ENCODE measurements around the gene C6orf58. TPM values are rescaled to one million over a fixed set of nuclear protein-coding genes. Genes with fewer than 3 reads are reported as not detected.
A peak's percentile ranks its signal among the peaks of the same experiment; 100 is the strongest.

The C6orf58 gene
- total and polyA plus RNA-seq, 2 experiments from 2014 or later = 0.18 TPM; not detected in 1

DNA sequence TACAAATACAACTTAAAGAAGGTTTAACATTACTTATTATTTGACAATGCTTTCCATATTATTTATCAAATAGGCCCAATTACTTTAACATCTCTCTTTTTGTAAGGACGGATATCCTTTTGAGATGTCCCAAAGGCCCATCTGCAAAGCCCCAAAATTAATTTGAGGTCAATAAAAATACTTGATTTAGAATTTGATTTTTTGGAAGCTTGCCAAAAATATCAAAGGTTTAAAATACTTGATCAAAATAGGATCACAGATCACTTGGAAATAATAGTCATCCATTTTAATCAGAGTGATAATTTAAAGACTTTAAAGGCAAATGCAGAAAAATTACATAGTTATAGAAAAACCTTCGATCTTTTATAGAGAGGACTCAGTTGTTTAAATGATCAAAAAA, 8.1 kb downstream of the C6orf58 start:
- Mint-ChIP-seq H3K4me3 (no peak overlapping the region), H3K9me3 (no peaks in the 10 kb centered on the region), H3K27ac (no peak overlapping the region), H3K36me3 (ENCODE audit: low read depth) (no peaks in the 10 kb centered on the region), H3K27me3 (ENCODE audit: insufficient read depth, low read depth, poor library complexity) (no peaks in the 10 kb centered on the region), H3K4me1 (peaks cover 10% of the 10 kb centered on the region)
- no peaks in the 10 kb centered on the region; the same call in 1 of the 2 replicates for H3K4me1 ChIP-seq (ENCODE audit: insufficient read depth)
- no peaks in the 10 kb centered on the region for H3K36me3 ChIP-seq (ENCODE audit: insufficient read depth)
- no peaks in the 10 kb centered on the region for H3K9me2 ChIP-seq (ENCODE audit: insufficient read depth)
- no peaks in the 10 kb centered on the region for H3K27me3 ChIP-seq (ENCODE audit: insufficient read depth)
- H3K79me2 ChIP-seq (replicated peaks; ENCODE audit: insufficient read depth) = no peaks in the 10 kb centered on the region
- H3K4me2 ChIP-seq = no peak overlapping the region
- DNase-seq (ENCODE audit: low spot score) (no peak), ATAC-seq (no peak)
- H4K20me1 ChIP-seq (replicated peaks; ENCODE audit: insufficient read depth) = no peaks in the 10 kb centered on the region
- no peak overlapping the region for H2AFZ ChIP-seq
- TF ChIP-seq, protein P1, sequence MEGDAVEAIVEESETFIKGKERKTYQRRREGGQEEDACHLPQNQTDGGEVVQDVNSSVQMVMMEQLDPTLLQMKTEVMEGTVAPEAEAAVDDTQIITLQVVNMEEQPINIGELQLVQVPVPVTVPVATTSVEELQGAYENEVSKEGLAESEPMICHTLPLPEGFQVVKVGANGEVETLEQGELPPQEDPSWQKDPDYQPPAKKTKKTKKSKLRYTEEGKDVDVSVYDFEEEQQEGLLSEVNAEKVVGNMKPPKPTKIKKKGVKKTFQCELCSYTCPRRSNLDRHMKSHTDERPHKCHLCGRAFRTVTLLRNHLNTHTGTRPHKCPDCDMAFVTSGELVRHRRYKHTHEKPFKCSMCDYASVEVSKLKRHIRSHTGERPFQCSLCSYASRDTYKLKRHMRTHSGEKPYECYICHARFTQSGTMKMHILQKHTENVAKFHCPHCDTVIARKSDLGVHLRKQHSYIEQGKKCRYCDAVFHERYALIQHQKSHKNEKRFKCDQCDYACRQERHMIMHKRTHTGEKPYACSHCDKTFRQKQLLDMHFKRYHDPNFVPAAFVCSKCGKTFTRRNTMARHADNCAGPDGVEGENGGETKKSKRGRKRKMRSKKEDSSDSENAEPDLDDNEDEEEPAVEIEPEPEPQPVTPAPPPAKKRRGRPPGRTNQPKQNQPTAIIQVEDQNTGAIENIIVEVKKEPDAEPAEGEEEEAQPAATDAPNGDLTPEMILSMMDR (conservative IDR thresholded peaks at IDR 0.05; ENCODE audit: low read depth in 2 of 2) = no peak
- no peak for TF ChIP-seq ZNF114 (CRISPR knock-in tag; IDR thresholded peaks at IDR 0.05)
- no peak for TF ChIP-seq ZNF462 (CRISPR knock-in tag; IDR thresholded peaks at IDR 0.05)
- no peak overlapping the region for H3K4me3 ChIP-seq
- H3F3A ChIP-seq (replicated peaks; ENCODE audit: low read depth) = no peaks in the 10 kb centered on the region
- no peak overlapping the region for H3K27ac ChIP-seq (ENCODE audit: low read depth)

DNA sequence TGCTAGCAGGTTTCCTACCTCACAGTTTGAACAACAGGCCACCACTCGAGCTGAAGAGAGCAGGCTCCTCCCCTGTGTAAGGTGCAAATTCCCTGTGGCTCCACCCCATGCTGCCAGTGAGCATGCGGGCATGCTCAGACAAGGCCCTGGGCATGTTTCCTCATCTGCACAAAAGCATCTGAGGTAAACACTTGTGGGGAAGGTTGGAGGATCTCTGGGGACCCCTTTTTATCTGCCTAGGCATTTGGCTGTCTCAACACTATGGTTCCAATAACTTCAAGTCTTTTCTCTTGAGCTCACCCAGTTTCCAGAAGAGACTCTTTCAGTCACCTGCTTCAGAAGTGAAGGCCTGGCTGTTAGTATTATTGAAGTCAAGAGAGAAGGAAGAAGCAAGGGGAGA, 9.4 kb downstream of the C6orf58 start:
- Mint-ChIP-seq H3K27ac (peak overlapping the region; percentile 60), H3K36me3 (ENCODE audit: low read depth) (no peaks in the 10 kb centered on the region)
- peak; percentile 64 for DNase-seq (ENCODE audit: low spot score)
- TF ChIP-seq ZNF114 (CRISPR knock-in tag; IDR thresholded peaks at IDR 0.05) (no peak), EZH2 (IDR thresholded peaks at IDR 0.05; ENCODE audit: low read depth, unreplicated experiment) (no peak)

More for the DNA sequence above, 9.4 kb downstream of the C6orf58 start:
- H3K27ac ChIP-seq (ENCODE audit: low read depth) = 0 out of 2 replicates have a peak overlapping the region, but pooled peaks have one; percentile 11
- no peaks in the 10 kb centered on the region for H3F3A ChIP-seq (replicated peaks; ENCODE audit: low read depth)
- peak; percentile 95 for ATAC-seq
- H3K4me3 ChIP-seq = no peak overlapping the region
- H4K20me1 ChIP-seq (replicated peaks; ENCODE audit: insufficient read depth) = no peaks in the 10 kb centered on the region
- no peaks in the 10 kb centered on the region for H3K36me3 ChIP-seq (ENCODE audit: insufficient read depth)
- Mint-ChIP-seq H3K4me1 (peaks cover 10% of the 10 kb centered on the region), H3K9me3 (no peaks in the 10 kb centered on the region), H3K4me3 (no peak overlapping the region), H3K27me3 (ENCODE audit: insufficient read depth, low read depth, poor library complexity) (no peaks in the 10 kb centered on the region)
- no peaks in the 10 kb centered on the region for H3K79me2 ChIP-seq (replicated peaks; ENCODE audit: insufficient read depth)
- H3K9me2 ChIP-seq (ENCODE audit: insufficient read depth) = no peaks in the 10 kb centered on the region
- H3K4me1 ChIP-seq (ENCODE audit: insufficient read depth) = no peaks in the 10 kb centered on the region; the same call in 1 of the 2 replicates
- H3K4me2 ChIP-seq = no peak overlapping the region
- H2AFZ ChIP-seq = peak overlapping the region; percentile 81
- H3K27me3 ChIP-seq (ENCODE audit: insufficient read depth) = no peaks in the 10 kb centered on the region
